OCI-LY1 (cell line): ENCODE data around the gene CUTC.

Experiments used
- H2AFZ ChIP-seq: fragments of 200-600 bp; sonication (generic), shearing (Covaris generic); 2 replicates; pipeline ENCODE4 v1.6.0; 2014; ENCODE audit warnings: antibody characterized with exemption, mild to moderate bottlenecking, low read length
- H3F3A ChIP-seq: fragments of 200-600 bp; sonication (generic), shearing (Covaris generic); 2 replicates; pipeline ENCODE4 v1.6.0; 2014; ENCODE audit warnings: mild to moderate bottlenecking, antibody characterized with exemption, low read length, moderate library complexity; ENCODE audit not compliant: insufficient read depth
- H3K27ac ChIP-seq: fragments of 200-600 bp; sonication (generic); 2 replicates; pipeline ENCODE4 v1.5.1; 2014; ENCODE audit warnings: low read length, mixed run types, mild to moderate bottlenecking, low read depth; ENCODE audit not compliant: poor library complexity, severe bottlenecking
- H3K27me3 ChIP-seq: fragments of 200-600 bp; sonication (generic); 2 replicates; pipeline ENCODE4 v1.6.0; 2014; ENCODE audit warnings: antibody characterized with exemption, mild to moderate bottlenecking, low read length, moderate library complexity; ENCODE audit not compliant: insufficient read depth
- H3K36me3 ChIP-seq: fragments of 200-600 bp; sonication (generic); 2 replicates; pipeline ENCODE4 v1.6.1; 2014; ENCODE audit warnings: mild to moderate bottlenecking, antibody characterized with exemption, low read length, moderate library complexity, mixed read lengths; ENCODE audit not compliant: insufficient read depth
- H3K4me1 ChIP-seq: fragments of 200-600 bp; sonication (generic); 2 replicates; pipeline ENCODE4 v1.5.1; 2014; ENCODE audit warnings: mild to moderate bottlenecking, low read length, moderate library complexity; ENCODE audit not compliant: insufficient read depth, severe bottlenecking
- H3K4me2 ChIP-seq: fragments of 200-600 bp; sonication (generic), shearing (Covaris generic); 2 replicates; pipeline ENCODE4 v1.6.1; 2014; ENCODE audit warnings: low read length
- H3K4me3 ChIP-seq: fragments of 200-600 bp; sonication (generic); 2 replicates; pipeline ENCODE4 v1.5.1; 2014; ENCODE audit warnings: low read length, low read depth, mild to moderate bottlenecking, mixed read lengths; ENCODE audit not compliant: poor library complexity, severe bottlenecking
- H3K79me2 ChIP-seq: fragments of 200-600 bp; shearing (Covaris generic); 2 replicates; pipeline ENCODE4 v1.6.1; 2016; ENCODE audit warnings: mixed run types, low read length, mixed read lengths; ENCODE audit not compliant: insufficient read depth
- H3K9ac ChIP-seq: fragments of 200-600 bp; sonication (generic), shearing (Covaris generic); 2 replicates; pipeline ENCODE4 v1.6.1; 2014; ENCODE audit warnings: mild to moderate bottlenecking, low read length, mixed read lengths
- H3K9me2 ChIP-seq: fragments of 200-600 bp; sonication (generic), shearing (Covaris generic); 2 replicates; pipeline ENCODE4 v1.6.1; 2014; ENCODE audit warnings: low read depth, mild to moderate bottlenecking, low read length, mixed read lengths
- H3K9me3 ChIP-seq: fragments of 200-600 bp; shearing (Covaris generic); 2 replicates; pipeline ENCODE4 v1.6.1; 2014; ENCODE audit warnings: low read length, mixed read lengths
- H4K20me1 ChIP-seq: fragments of 200-600 bp; sonication (generic), shearing (Covaris generic); 2 replicates; pipeline ENCODE4 v1.6.0; 2016; ENCODE audit warnings: mild to moderate bottlenecking, low read length; ENCODE audit not compliant: insufficient read depth
- EZH2 ChIP-seq: fragments of 200-600 bp; sonication (generic), shearing (Covaris generic); IDR thresholded peaks from 2 replicates; pipeline ENCODE4 v1.8.0; 2017; ENCODE audit warnings: borderline replicate concordance, mixed run types, mild to moderate bottlenecking, antibody characterized with exemption, low read length, moderate library complexity, mixed read lengths
- TF ChIP-seq, protein P1 (sequence below): fragments of 200-600 bp; sonication (generic), shearing (Covaris generic); IDR thresholded peaks from 2 replicates; pipeline ENCODE4 v1.5.1; 2017; ENCODE audit warnings: mild to moderate bottlenecking, antibody characterized with exemption, low read length, moderate library complexity, mixed read lengths

The CUTC gene

DNA sequence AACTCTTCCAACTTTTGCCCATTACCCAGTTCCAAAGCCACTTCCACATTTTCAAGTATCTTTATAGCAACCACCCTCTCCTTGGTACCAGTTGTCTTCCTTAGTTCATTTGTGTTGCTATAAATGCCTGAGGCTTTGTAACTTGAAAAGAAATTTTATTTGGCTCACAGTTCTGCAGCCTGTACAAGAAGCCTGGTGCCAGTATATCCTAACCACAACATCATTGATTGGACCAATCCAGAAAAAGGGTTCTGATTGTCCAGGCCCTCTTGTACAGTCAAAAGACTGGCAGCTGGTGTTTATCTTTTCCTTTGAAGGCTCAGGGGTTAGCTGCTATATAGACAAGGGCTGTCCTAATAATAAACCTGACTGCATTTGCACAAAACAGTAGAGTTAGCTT is 29.3 kb downstream of the CUTC start:
- Histone ChIP-seq H3K9me2 (no peaks in the 10 kb centered on the region), H3K9me3 (no peaks in the 10 kb centered on the region), H3K27ac (no peak overlapping the region), H3K79me2 (no peaks in the 10 kb centered on the region), H3K9ac (no peak overlapping the region), H3K4me1 (no peaks in the 10 kb centered on the region), H2AFZ (no peak overlapping the region), H4K20me1 (no peaks in the 10 kb centered on the region), H3K4me2 (no peak overlapping the region), H3K36me3 (peaks cover 23% of the 10 kb centered on the region), H3F3A (no peaks in the 10 kb centered on the region), H3K4me3 (no peak overlapping the region), H3K27me3 (no peaks in the 10 kb centered on the region)
- TF ChIP-seq EZH2, result no peak
- TF ChIP-seq, protein P1, sequence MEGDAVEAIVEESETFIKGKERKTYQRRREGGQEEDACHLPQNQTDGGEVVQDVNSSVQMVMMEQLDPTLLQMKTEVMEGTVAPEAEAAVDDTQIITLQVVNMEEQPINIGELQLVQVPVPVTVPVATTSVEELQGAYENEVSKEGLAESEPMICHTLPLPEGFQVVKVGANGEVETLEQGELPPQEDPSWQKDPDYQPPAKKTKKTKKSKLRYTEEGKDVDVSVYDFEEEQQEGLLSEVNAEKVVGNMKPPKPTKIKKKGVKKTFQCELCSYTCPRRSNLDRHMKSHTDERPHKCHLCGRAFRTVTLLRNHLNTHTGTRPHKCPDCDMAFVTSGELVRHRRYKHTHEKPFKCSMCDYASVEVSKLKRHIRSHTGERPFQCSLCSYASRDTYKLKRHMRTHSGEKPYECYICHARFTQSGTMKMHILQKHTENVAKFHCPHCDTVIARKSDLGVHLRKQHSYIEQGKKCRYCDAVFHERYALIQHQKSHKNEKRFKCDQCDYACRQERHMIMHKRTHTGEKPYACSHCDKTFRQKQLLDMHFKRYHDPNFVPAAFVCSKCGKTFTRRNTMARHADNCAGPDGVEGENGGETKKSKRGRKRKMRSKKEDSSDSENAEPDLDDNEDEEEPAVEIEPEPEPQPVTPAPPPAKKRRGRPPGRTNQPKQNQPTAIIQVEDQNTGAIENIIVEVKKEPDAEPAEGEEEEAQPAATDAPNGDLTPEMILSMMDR, result no peak

DNA sequence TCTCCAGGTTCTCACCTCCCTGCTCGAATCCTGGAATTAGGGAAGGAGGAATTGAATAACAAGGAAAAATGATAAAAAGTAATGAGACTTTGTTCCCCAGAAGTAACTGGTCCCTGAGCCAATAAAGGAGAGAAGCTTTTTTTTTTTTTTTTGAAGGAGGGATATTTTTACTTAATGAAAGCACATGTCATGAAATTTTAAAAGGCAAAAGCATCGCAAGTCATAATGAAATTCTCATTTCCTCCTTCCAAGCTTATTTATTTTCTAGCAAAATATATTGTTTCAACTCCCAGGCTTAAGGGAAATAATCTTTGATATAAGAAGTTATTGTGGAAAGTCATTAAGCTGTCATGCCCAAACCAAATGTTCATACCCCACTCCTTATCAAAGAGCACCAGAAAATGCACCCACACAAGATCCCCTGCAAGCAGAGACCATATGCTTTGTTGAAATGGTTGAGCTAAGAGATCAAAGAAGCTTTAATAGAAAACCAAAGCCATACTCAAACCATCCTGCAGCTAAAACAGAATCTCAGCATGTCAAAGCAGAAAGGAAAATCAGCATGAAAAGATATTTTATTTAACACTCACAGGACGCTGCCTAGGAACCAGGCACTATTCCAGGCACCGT is 33.8 kb downstream of the CUTC start:
- Histone ChIP-seq H2AFZ (no peak overlapping the region), H3K9me3 (no peaks in the 10 kb centered on the region), H3K4me3 (no peak overlapping the region), H3K4me1 (no peaks in the 10 kb centered on the region), H4K20me1 (no peaks in the 10 kb centered on the region), H3F3A (no peaks in the 10 kb centered on the region), H3K9me2 (no peaks in the 10 kb centered on the region), H3K4me2 (no peak overlapping the region), H3K27ac (no peak overlapping the region), H3K27me3 (no peaks in the 10 kb centered on the region), H3K36me3 (no peaks in the 10 kb centered on the region; the same call in 1 of the 2 replicates), H3K9ac (no peak overlapping the region), H3K79me2 (no peaks in the 10 kb centered on the region)
- TF ChIP-seq, protein P1, result no peak
- no peak for TF ChIP-seq EZH2

DNA sequence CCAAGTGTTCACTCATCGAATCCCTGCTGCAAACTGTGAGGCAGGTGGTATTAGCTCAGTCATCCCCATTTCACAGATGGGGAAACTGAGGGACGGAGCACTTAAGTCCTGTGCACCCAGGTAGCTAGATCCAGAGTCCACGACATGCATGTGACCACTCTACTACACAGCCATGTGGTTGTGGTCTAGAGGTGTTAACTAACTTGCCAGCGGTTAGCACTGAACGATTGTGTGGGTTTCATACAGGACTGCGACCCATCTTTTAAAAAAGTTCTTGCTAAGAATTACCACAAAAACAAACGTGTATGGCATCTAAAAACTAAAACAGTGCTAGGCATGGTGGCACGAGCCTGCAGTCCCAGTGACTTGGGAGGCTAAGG is 34.3 kb downstream of the CUTC start:
- Histone ChIP-seq H3K27ac (no peak overlapping the region), H3K9ac (no peak overlapping the region), H3K79me2 (no peaks in the 10 kb centered on the region), H4K20me1 (no peaks in the 10 kb centered on the region), H3K9me3 (no peaks in the 10 kb centered on the region), H3K4me1 (no peaks in the 10 kb centered on the region), H3F3A (no peaks in the 10 kb centered on the region), H3K36me3 (no peaks in the 10 kb centered on the region; the same call in 1 of the 2 replicates), H3K9me2 (no peaks in the 10 kb centered on the region), H2AFZ (no peak overlapping the region), H3K27me3 (no peaks in the 10 kb centered on the region), H3K4me2 (no peak overlapping the region), H3K4me3 (no peak overlapping the region)
- TF ChIP-seq, protein P1, result no peak
